Nephron progenitor cell (in vitro differentiated cells): ENCODE measurements around the gene ZNF180.

Source experiments
- DNase-seq: peaks from one replicate; pipeline ENCODE4 v3.0.0; 2021
- H3K27ac Mint-ChIP-seq: 2 replicates; pipeline ENCODE4 v1.8.0; 2021; ENCODE audit warnings: mild to moderate bottlenecking, moderate library complexity, mixed read lengths
- H3K27me3 Mint-ChIP-seq: 2 replicates; pipeline ENCODE4 v1.8.0; 2021; ENCODE audit warnings: mild to moderate bottlenecking, low read depth, mixed read lengths; ENCODE audit not compliant: poor library complexity
- H3K36me3 Mint-ChIP-seq: 2 replicates; pipeline ENCODE4 v1.8.0; 2021; ENCODE audit warnings: low read depth, mixed read lengths
- H3K4me1 Mint-ChIP-seq: 2 replicates; pipeline ENCODE4 v1.8.0; 2021; ENCODE audit warnings: mixed read lengths
- H3K4me3 Mint-ChIP-seq: 2 replicates; pipeline ENCODE4 v1.8.0; 2021; ENCODE audit warnings: mild to moderate bottlenecking, moderate library complexity, mixed read lengths
- H3K9me3 Mint-ChIP-seq: 2 replicates; pipeline ENCODE4 v1.8.0; 2021; ENCODE audit warnings: mild to moderate bottlenecking, moderate library complexity, mixed read lengths
- CTCF ChIP-seq: fragments of 200-600 bp; sonication (generic); IDR thresholded peaks from 2 replicates; pipeline ENCODE4 v1.5.0; 2021; ENCODE audit warnings: antibody characterized with exemption

ZNF180 gene

GRCh38 chr19:44527554-44527953 lies 27.2 kb upstream of the ZNF180 start:
- Mint-ChIP-seq H3K4me3 (no peak overlapping the region), H3K36me3 (no peaks in the 10 kb centered on the region), H3K27ac (no peak overlapping the region), H3K9me3 (peaks cover 52% of the 10 kb centered on the region), H3K27me3 (peaks cover 17% of the 10 kb centered on the region), H3K4me1 (no peaks in the 10 kb centered on the region)
- DNase-seq, result no peak
- TF ChIP-seq CTCF, result no peak

GRCh38 chr19:44525721-44526430 lies 25.6 kb upstream of the ZNF180 start:
- Mint-ChIP-seq H3K27me3 (peaks cover 15% of the 10 kb centered on the region), H3K36me3 (no peaks in the 10 kb centered on the region), H3K27ac (no peak overlapping the region), H3K4me1 (no peaks in the 10 kb centered on the region), H3K9me3 (peaks cover 41% of the 10 kb centered on the region), H3K4me3 (no peak overlapping the region)
- no peak for TF ChIP-seq CTCF
- DNase-seq, result no peak

GRCh38 chr19:44521370-44521769 lies 21.0 kb upstream of the ZNF180 start:
- no peak overlapping the region for H3K4me3 Mint-ChIP-seq

GRCh38 chr19:44517146-44517545 lies 16.8 kb upstream of the ZNF180 start:
- Mint-ChIP-seq H3K9me3 (peaks cover 14% of the 10 kb centered on the region), H3K4me1 (no peaks in the 10 kb centered on the region), H3K27me3 (peaks cover 16% of the 10 kb centered on the region), H3K27ac (no peak overlapping the region), H3K4me3 (no peak overlapping the region), H3K36me3 (no peaks in the 10 kb centered on the region)
- TF ChIP-seq CTCF, result no peak
- no peak for DNase-seq

More at GRCh38 chr19:44521370-44521769, 21.0 kb upstream of the ZNF180 start:
- Mint-ChIP-seq H3K27me3 (no peaks in the 10 kb centered on the region), H3K4me1 (no peaks in the 10 kb centered on the region), H3K27ac (no peak overlapping the region), H3K36me3 (no peaks in the 10 kb centered on the region), H3K9me3 (peaks cover 10% of the 10 kb centered on the region)
- no peak for DNase-seq
- no peak for TF ChIP-seq CTCF

GRCh38 chr19:44515907-44516306 lies 15.6 kb upstream of the ZNF180 start:
- Mint-ChIP-seq H3K4me3 (no peak overlapping the region), H3K9me3 (peaks cover 20% of the 10 kb centered on the region), H3K4me1 (no peaks in the 10 kb centered on the region), H3K27me3 (peaks cover 19% of the 10 kb centered on the region), H3K36me3 (no peaks in the 10 kb centered on the region), H3K27ac (no peak overlapping the region)
- no peak for TF ChIP-seq CTCF
- no peak for DNase-seq

- Mint-ChIP-seq H3K9me3 (peaks cover 25% of the 10 kb centered on the region), H3K36me3 (no peaks in the 10 kb centered on the region), H3K27ac (no peak overlapping the region), H3K4me3 (no peak overlapping the region), H3K4me1 (no peaks in the 10 kb centered on the region), H3K27me3 (peaks cover 25% of the 10 kb centered on the region)
- DNase-seq, result no peak
- no peak for TF ChIP-seq CTCF
Observed at GRCh38 chr19:44515031-44515430, 14.7 kb upstream of the ZNF180 start.
